HUES64 (cell line): Measurements from ENCODE around the gene ARHGEF6. TPM values are rescaled to one million over a fixed set of nuclear protein-coding genes. Genes with fewer than 3 reads are reported as not detected.
"Not testable (repeated sequence)": the region's sequence is repeated elsewhere in the genome, so short reads cannot be mapped to it uniquely, and the experiment has no call there.

Source experiments
- H3K27ac ChIP-seq: 2 replicates; pipeline ENCODE4 v1.7.0; 2013; ENCODE audit warnings: low read depth, low read length, inconsistent platforms
- H3K27me3 ChIP-seq: 2 replicates; pipeline ENCODE4 v1.6.1; 2013; ENCODE audit warnings: mild to moderate bottlenecking, low read length; ENCODE audit not compliant: insufficient read depth
- H3K36me3 ChIP-seq: 2 replicates; pipeline ENCODE4 v1.6.1; 2013; ENCODE audit warnings: mild to moderate bottlenecking, low read length; ENCODE audit not compliant: insufficient read depth
- H3K4me1 ChIP-seq: 2 replicates; pipeline ENCODE4 v1.6.1; 2013; ENCODE audit warnings: mild to moderate bottlenecking, low read length, moderate library complexity; ENCODE audit not compliant: insufficient read depth
- H3K4me3 ChIP-seq: 2 replicates; pipeline ENCODE4 v1.5.1; 2013; ENCODE audit warnings: mild to moderate bottlenecking, low read length, moderate library complexity
- H3K9ac ChIP-seq: 2 replicates; pipeline ENCODE4 v1.6.1; 2013; ENCODE audit warnings: mild to moderate bottlenecking, low read depth, low read length
- H3K9me3 ChIP-seq: 2 replicates; pipeline ENCODE4 v1.6.1; 2013; ENCODE audit warnings: low read depth, low read length; ENCODE audit not compliant: insufficient read depth
- WGBS: fragments of 150-250, 120-280 bp; methylation state at CpG from one replicate; pipeline ENCODE4 v1.1.7; 2013; ENCODE audit warnings: missing lambda C conversion rate; 5-methylcytosine and 5-hydroxymethylcytosine counted together
- polyA plus RNA-seq, 2 experiments: library from polyadenylated mRNA; stranded (reverse); fragments of 50-300 nt; gene quantifications; one replicate each; pipeline ENCODE4 v1.2.3, GENCODE V29; 2013

Gene ARHGEF6
- polyA plus RNA-seq (2013, experiment 1 of 2), result 3.6 TPM
- 5.5 TPM for polyA plus RNA-seq (2013, experiment 2 of 2)

GRCh38 chrX:136780763-136781162 lies at the start of gene ARHGEF6:
TSS of gene ARHGEF6 (minus strand) at chrX:136780932. CDS start at chrX:136780882, 50 bp downstream.
- H3K4me1 ChIP-seq, result no peaks in the 10 kb centered on the region
- WGBS, result 90% methylated on average over 10 of the region's 10 CpGs
- no peaks in the 10 kb centered on the region for H3K9me3 ChIP-seq
- no peaks in the 10 kb centered on the region for H3K36me3 ChIP-seq
- H3K27me3 ChIP-seq, result no peaks in the 10 kb centered on the region
- H3K9ac ChIP-seq, result no peak within 1 kb of the TSS
- H3K27ac ChIP-seq, result no peak within 1 kb of the TSS
- H3K4me3 ChIP-seq, result no peak within 1 kb of the TSS

- no peak overlapping the region for H3K27ac ChIP-seq
- H3K9me3 ChIP-seq, result no peaks in the 10 kb centered on the region
- no peaks in the 10 kb centered on the region for H3K4me1 ChIP-seq
- H3K9ac ChIP-seq, result no peak overlapping the region
- no peaks in the 10 kb centered on the region for H3K27me3 ChIP-seq
- no peak overlapping the region for H3K4me3 ChIP-seq
- 91% methylated on average over 5 of the region's 5 CpGs for WGBS
- no peaks in the 10 kb centered on the region for H3K36me3 ChIP-seq
Measured at GRCh38 chrX:136829413-136829812, 48.7 kb upstream of the ARHGEF6 start.

- H3K9ac ChIP-seq, result no peak overlapping the region
- H3K27me3 ChIP-seq, result no peaks in the 10 kb centered on the region
- H3K36me3 ChIP-seq, result no peaks in the 10 kb centered on the region
- no peak overlapping the region for H3K4me3 ChIP-seq
- no peaks in the 10 kb centered on the region for H3K4me1 ChIP-seq
- no peaks in the 10 kb centered on the region for H3K9me3 ChIP-seq
- WGBS, result 93% methylated on average over 1 of the region's 1 CpG
- no peak overlapping the region for H3K27ac ChIP-seq
Measured at GRCh38 chrX:136828830-136829229, 48.1 kb upstream of the ARHGEF6 start.

- Histone ChIP-seq H3K9me3 (no peaks in the 10 kb centered on the region), H3K27ac (no peak overlapping the region), H3K9ac (no peak overlapping the region), H3K27me3 (no peaks in the 10 kb centered on the region), H3K4me1 (no peaks in the 10 kb centered on the region), H3K4me3 (no peak overlapping the region), H3K36me3 (no peaks in the 10 kb centered on the region)
- WGBS, result 92% methylated on average over 2 of the region's 3 CpGs
Measured at GRCh38 chrX:136827026-136827425, 46.3 kb upstream of the ARHGEF6 start.

- WGBS, result 100% methylated on average over 1 of the region's 2 CpGs
- Histone ChIP-seq H3K27me3 (no peaks in the 10 kb centered on the region), H3K27ac (no peak overlapping the region)
Measured at GRCh38 chrX:136825771-136826170, 45.0 kb upstream of the ARHGEF6 start.

GRCh38 chrX:136823175-136823574 lies 42.4 kb upstream of the ARHGEF6 start:
- no peak overlapping the region for H3K4me3 ChIP-seq
- no peaks in the 10 kb centered on the region for H3K27me3 ChIP-seq
- no peaks in the 10 kb centered on the region for H3K9me3 ChIP-seq
- no peaks in the 10 kb centered on the region for H3K4me1 ChIP-seq
- no peaks in the 10 kb centered on the region for H3K36me3 ChIP-seq
- H3K27ac ChIP-seq, result no peak overlapping the region
- no CpG with 5 or more reads among the region's 1 CpG for WGBS
- no peak overlapping the region for H3K9ac ChIP-seq

More at GRCh38 chrX:136825771-136826170, 45.0 kb upstream of the ARHGEF6 start:
- Histone ChIP-seq H3K36me3 (no peaks in the 10 kb centered on the region), H3K4me1 (no peaks in the 10 kb centered on the region), H3K9me3 (no peaks in the 10 kb centered on the region), H3K4me3 (no peak overlapping the region), H3K9ac (no peak overlapping the region)

- H3K27ac ChIP-seq, result no peak overlapping the region
- no peak overlapping the region for H3K9ac ChIP-seq
- H3K4me3 ChIP-seq, result no peak overlapping the region
- 92% methylated on average over 3 of the region's 5 CpGs for WGBS
- no peaks in the 10 kb centered on the region for H3K27me3 ChIP-seq
- no peaks in the 10 kb centered on the region for H3K9me3 ChIP-seq
- no peaks in the 10 kb centered on the region for H3K36me3 ChIP-seq
- no peaks in the 10 kb centered on the region for H3K4me1 ChIP-seq
Measured at GRCh38 chrX:136822337-136823095, 41.8 kb upstream of the ARHGEF6 start.

GRCh38 chrX:136819756-136820155 lies 39.0 kb upstream of the ARHGEF6 start:
- H3K27me3 ChIP-seq, H3K36me3 ChIP-seq: not testable (repeated sequence)
- 92% methylated on average over 9 of the region's 9 CpGs for WGBS

GRCh38 chrX:136819031-136819703 lies 38.4 kb upstream of the ARHGEF6 start:
- Histone ChIP-seq H3K4me1 (no peaks in the 10 kb centered on the region), H3K4me3 (no peak overlapping the region), H3K27me3 (no peaks in the 10 kb centered on the region), H3K27ac (no peak overlapping the region), H3K9me3 (no peaks in the 10 kb centered on the region), H3K36me3 (no peaks in the 10 kb centered on the region), H3K9ac (no peak overlapping the region)
- WGBS, result 80% methylated on average over 5 of the region's 5 CpGs

More at GRCh38 chrX:136819756-136820155, 39.0 kb upstream of the ARHGEF6 start:
- H3K4me3 ChIP-seq, H3K27ac ChIP-seq, H3K9me3 ChIP-seq, H3K9ac ChIP-seq, H3K4me1 ChIP-seq: not testable (repeated sequence)

GRCh38 chrX:136816975-136817374 lies 36.2 kb upstream of the ARHGEF6 start:
- no peaks in the 10 kb centered on the region for H3K9me3 ChIP-seq
- H3K4me3 ChIP-seq, result no peak overlapping the region
- no peaks in the 10 kb centered on the region for H3K36me3 ChIP-seq
- H3K4me1 ChIP-seq, result no peaks in the 10 kb centered on the region
- H3K27ac ChIP-seq, result no peak overlapping the region
- no CpG with 5 or more reads among the region's 3 CpGs for WGBS
- no peak overlapping the region for H3K9ac ChIP-seq
- no peaks in the 10 kb centered on the region for H3K27me3 ChIP-seq

GRCh38 chrX:136814847-136815750 lies 34.4 kb upstream of the ARHGEF6 start:
- no peaks in the 10 kb centered on the region for H3K36me3 ChIP-seq
- WGBS, result 84% methylated on average over 2 of the region's 3 CpGs

More at GRCh38 chrX:136814847-136815750, 34.4 kb upstream of the ARHGEF6 start:
- Histone ChIP-seq H3K4me3 (no peak overlapping the region), H3K9me3 (no peaks in the 10 kb centered on the region), H3K27me3 (no peaks in the 10 kb centered on the region), H3K27ac (no peak overlapping the region), H3K4me1 (no peaks in the 10 kb centered on the region), H3K9ac (no peak overlapping the region)
